GM21367 (cell line): ENCODE data around the gene CD79B.

Experiments
- ATAC-seq: cut with Tn5 transposase; IDR thresholded peaks from one replicate; pipeline ENCODE4 v1.9.1; 2021; ENCODE audit not compliant: unreplicated experiment

Gene CD79B

GRCh38 chr17:63954402-63955063, 22.4 kb upstream of the CD79B start:
- no peak for ATAC-seq

GRCh38 chr17:63950940-63951907, 19.1 kb upstream of the CD79B start:
- ATAC-seq, result no peak

GRCh38 chr17:63949576-63950250, 17.6 kb upstream of the CD79B start:
- no peak for ATAC-seq

- ATAC-seq, result no peak
These were observed 16.4 kb upstream of the CD79B start for GRCh38 chr17:63948521-63948920.

- ATAC-seq, result no peak
These were observed 15.7 kb upstream of the CD79B start for GRCh38 chr17:63947711-63948330.

- no peak for ATAC-seq
These were observed 14.6 kb upstream of the CD79B start for GRCh38 chr17:63946440-63947363.

GRCh38 chr17:63945784-63946439, 13.8 kb upstream of the CD79B start:
- no peak for ATAC-seq

GRCh38 chr17:63944736-63945499, 12.8 kb upstream of the CD79B start:
- no peak for ATAC-seq

- no peak for ATAC-seq
These were observed 11.6 kb upstream of the CD79B start for GRCh38 chr17:63943745-63944144.

GRCh38 chr17:63942309-63942985, 10.3 kb upstream of the CD79B start:
- no peak for ATAC-seq

GRCh38 chr17:63941751-63942150, 9.6 kb upstream of the CD79B start:
- ATAC-seq, result no peak

- ATAC-seq, result no peak
These were observed 9.0 kb upstream of the CD79B start for GRCh38 chr17:63941162-63941561.

GRCh38 chr17:63940584-63940983, 8.5 kb upstream of the CD79B start:
- ATAC-seq, result no peak

GRCh38 chr17:63939884-63940283, 7.8 kb upstream of the CD79B start:
- no peak for ATAC-seq

GRCh38 chr17:63939401-63939800, 7.3 kb upstream of the CD79B start:
- ATAC-seq, result no peak

- ATAC-seq, result no peak
These were observed 5.8 kb upstream of the CD79B start for GRCh38 chr17:63937920-63938319.

- ATAC-seq, result no peak
These were observed 5.2 kb upstream of the CD79B start for GRCh38 chr17:63937319-63937718.
